ENCODE measurements around the gene KCNQ1.

KCNQ1 gene

DNA sequence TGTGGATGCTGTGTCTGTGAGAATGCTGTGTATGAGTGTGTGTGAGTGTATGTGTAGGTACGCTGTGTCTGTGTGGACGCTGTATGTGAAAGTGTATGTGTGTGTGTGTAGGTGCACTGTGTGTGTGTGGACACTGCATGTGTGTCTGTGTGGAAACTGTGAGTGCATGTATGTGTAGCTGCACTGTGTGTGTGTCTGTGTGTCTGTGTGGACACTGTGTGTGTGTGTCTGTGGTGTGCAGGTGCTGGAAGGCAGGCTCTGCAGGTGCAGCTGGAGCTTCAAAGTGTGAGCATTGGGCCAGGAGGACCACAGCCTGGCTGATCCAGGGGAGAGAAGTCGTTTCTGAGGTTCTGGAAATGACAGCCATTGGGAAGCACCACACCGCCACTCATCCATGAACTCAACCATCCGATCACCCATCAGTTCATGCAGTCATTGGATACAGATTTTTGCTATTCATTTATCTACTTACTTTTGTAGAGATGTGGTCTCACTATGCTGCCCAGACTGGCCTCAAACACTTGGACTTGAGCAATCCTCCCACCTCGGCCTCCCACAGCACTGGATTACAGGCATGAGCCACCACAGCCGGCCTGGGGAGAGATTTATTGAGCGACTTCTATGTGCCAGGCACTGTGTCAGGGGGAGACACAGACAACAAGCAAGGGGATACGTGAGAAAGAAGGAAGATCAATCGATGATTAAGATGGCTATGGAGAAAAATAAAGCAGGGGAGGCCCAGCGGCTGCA, 10.1 kb upstream of the KCNQ1 start:
- no peak for TF ChIP-seq EZH2phosphoT487 (IDR thresholded peaks at IDR 0.05; ENCODE audit: borderline replicate concordance)
- Histone ChIP-seq H3K27me3 (ENCODE audit: insufficient read depth, low read length, poor library complexity, severe bottlenecking) (no peaks in the 10 kb centered on the region), H3K4me1 (ENCODE audit: insufficient read depth, low read length, poor library complexity, severe bottlenecking) (no peaks in the 10 kb centered on the region), H3K36me3 (ENCODE audit: insufficient read depth, low read length) (no peaks in the 10 kb centered on the region), H3K9me2 (replicated peaks; ENCODE audit: low read depth, low read length) (no peaks in the 10 kb centered on the region), H2AFZ (ENCODE audit: low read length) (no peak overlapping the region), H3F3A (ENCODE audit: low read depth) (no peaks in the 10 kb centered on the region), H3K4me2 (ENCODE audit: low read depth, low read length, poor library complexity, severe bottlenecking) (no peak overlapping the region), H3K9me3 (ENCODE audit: insufficient read depth, low read depth, low read length) (no peaks in the 10 kb centered on the region), H3K79me2 (ENCODE audit: insufficient read depth, low read length) (no peaks in the 10 kb centered on the region), H4K20me1 (ENCODE audit: insufficient read depth, low read length, poor library complexity, severe bottlenecking) (no peaks in the 10 kb centered on the region), H3K9ac (ENCODE audit: low read depth, low read length, poor library complexity, severe bottlenecking) (no peak overlapping the region), H3K4me3 (ENCODE audit: low read length, poor library complexity, severe bottlenecking) (no peak overlapping the region)

- Histone ChIP-seq H3K4me1 (ENCODE audit: insufficient read depth, low read length, poor library complexity, severe bottlenecking) (no peaks in the 10 kb centered on the region), H3K36me3 (ENCODE audit: insufficient read depth, low read length) (no peaks in the 10 kb centered on the region), H3F3A (ENCODE audit: low read depth) (no peaks in the 10 kb centered on the region), H3K4me3 (ENCODE audit: low read length, poor library complexity, severe bottlenecking) (no peak overlapping the region), H3K9me2 (replicated peaks; ENCODE audit: low read depth, low read length) (no peaks in the 10 kb centered on the region), H3K4me2 (ENCODE audit: low read depth, low read length, poor library complexity, severe bottlenecking) (no peak overlapping the region), H4K20me1 (ENCODE audit: insufficient read depth, low read length, poor library complexity, severe bottlenecking) (no peaks in the 10 kb centered on the region), H3K79me2 (ENCODE audit: insufficient read depth, low read length) (no peaks in the 10 kb centered on the region), H2AFZ (ENCODE audit: low read length) (no peak overlapping the region), H3K9ac (ENCODE audit: low read depth, low read length, poor library complexity, severe bottlenecking) (no peak overlapping the region), H3K27me3 (ENCODE audit: insufficient read depth, low read length, poor library complexity, severe bottlenecking) (no peaks in the 10 kb centered on the region), H3K9me3 (ENCODE audit: insufficient read depth, low read depth, low read length) (no peaks in the 10 kb centered on the region)
- no peak for TF ChIP-seq EZH2phosphoT487 (IDR thresholded peaks at IDR 0.05; ENCODE audit: borderline replicate concordance)
- TF ChIP-seq, protein P1, sequence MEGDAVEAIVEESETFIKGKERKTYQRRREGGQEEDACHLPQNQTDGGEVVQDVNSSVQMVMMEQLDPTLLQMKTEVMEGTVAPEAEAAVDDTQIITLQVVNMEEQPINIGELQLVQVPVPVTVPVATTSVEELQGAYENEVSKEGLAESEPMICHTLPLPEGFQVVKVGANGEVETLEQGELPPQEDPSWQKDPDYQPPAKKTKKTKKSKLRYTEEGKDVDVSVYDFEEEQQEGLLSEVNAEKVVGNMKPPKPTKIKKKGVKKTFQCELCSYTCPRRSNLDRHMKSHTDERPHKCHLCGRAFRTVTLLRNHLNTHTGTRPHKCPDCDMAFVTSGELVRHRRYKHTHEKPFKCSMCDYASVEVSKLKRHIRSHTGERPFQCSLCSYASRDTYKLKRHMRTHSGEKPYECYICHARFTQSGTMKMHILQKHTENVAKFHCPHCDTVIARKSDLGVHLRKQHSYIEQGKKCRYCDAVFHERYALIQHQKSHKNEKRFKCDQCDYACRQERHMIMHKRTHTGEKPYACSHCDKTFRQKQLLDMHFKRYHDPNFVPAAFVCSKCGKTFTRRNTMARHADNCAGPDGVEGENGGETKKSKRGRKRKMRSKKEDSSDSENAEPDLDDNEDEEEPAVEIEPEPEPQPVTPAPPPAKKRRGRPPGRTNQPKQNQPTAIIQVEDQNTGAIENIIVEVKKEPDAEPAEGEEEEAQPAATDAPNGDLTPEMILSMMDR (conservative IDR thresholded peaks at IDR 0.05; ENCODE audit: low read length), result no peak
Observed at GRCh38 chr11:2435288-2436012, 9.4 kb upstream of the KCNQ1 start.

DNA sequence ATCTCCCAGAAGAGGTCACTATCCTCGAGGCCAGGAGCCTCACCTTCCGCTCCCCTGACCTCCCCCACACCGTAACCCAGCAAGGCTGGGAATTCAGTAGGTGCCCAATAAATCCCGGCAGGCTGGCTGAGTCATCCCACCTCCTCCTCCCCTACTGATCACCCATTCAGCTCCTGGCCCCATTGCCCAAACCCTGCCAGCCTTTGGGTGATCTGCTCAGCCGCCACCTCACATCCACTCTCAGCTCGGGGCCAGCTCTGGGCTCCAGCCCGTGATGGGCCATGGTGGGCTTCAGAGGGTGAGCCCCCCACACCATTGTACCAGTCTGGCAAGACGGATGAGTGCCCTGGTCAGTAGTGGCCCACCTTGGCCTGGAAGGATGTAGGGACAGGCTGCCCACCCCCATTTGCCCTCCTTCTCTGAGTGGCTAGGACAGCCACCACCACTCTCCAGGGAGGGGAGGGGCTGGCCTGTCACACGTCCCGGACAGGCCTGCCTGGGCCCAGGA, 8.7 kb upstream of the KCNQ1 start:
- TF ChIP-seq EZH2phosphoT487 (IDR thresholded peaks at IDR 0.05; ENCODE audit: borderline replicate concordance), result no peak
- TF ChIP-seq, protein P1 (conservative IDR thresholded peaks at IDR 0.05; ENCODE audit: low read length), result no peak
- no peaks in the 10 kb centered on the region for H3K27me3 ChIP-seq (ENCODE audit: insufficient read depth, low read length, poor library complexity, severe bottlenecking)

More for the DNA sequence above, 8.7 kb upstream of the KCNQ1 start:
- Histone ChIP-seq H2AFZ (ENCODE audit: low read length) (no peak overlapping the region), H3K79me2 (ENCODE audit: insufficient read depth, low read length) (no peaks in the 10 kb centered on the region), H3K9me2 (replicated peaks; ENCODE audit: low read depth, low read length) (no peaks in the 10 kb centered on the region), H3K4me1 (ENCODE audit: insufficient read depth, low read length, poor library complexity, severe bottlenecking) (no peaks in the 10 kb centered on the region), H3K4me3 (ENCODE audit: low read length, poor library complexity, severe bottlenecking) (no peak overlapping the region), H4K20me1 (ENCODE audit: insufficient read depth, low read length, poor library complexity, severe bottlenecking) (no peaks in the 10 kb centered on the region), H3K36me3 (ENCODE audit: insufficient read depth, low read length) (no peaks in the 10 kb centered on the region), H3K9me3 (ENCODE audit: insufficient read depth, low read depth, low read length) (no peaks in the 10 kb centered on the region), H3K9ac (ENCODE audit: low read depth, low read length, poor library complexity, severe bottlenecking) (no peak overlapping the region), H3K4me2 (ENCODE audit: low read depth, low read length, poor library complexity, severe bottlenecking) (no peak overlapping the region), H3F3A (ENCODE audit: low read depth) (no peaks in the 10 kb centered on the region)

Measured in Loucy (cell line).